ENCODE results near the gene SNX13.
"Not testable (repeated sequence)": the region's sequence is repeated elsewhere in the genome, so short reads cannot be mapped to it uniquely, and the experiment has no call there.

The SNX13 gene

GRCh38 chr7:17912536-17913235 is 27.6 kb downstream of the SNX13 start:
- H3K4me3 ChIP-seq (ENCODE audit: severe bottlenecking): no peak overlapping the region
- TF ChIP-seq CTCF (IDR thresholded peaks at IDR 0.05; ENCODE audit: poor library complexity, severe bottlenecking): no peak
- no peak overlapping the region for H3K27ac ChIP-seq (ENCODE audit: poor library complexity, severe bottlenecking)
- 0 out of 2 replicates have a peak, but pooled peaks cover 3% of the 10 kb centered on the region for H3K36me3 ChIP-seq (ENCODE audit: low read depth)
- no peak for DNase-seq (ENCODE audit: low spot score)
- peaks cover 2% of the 10 kb centered on the region for H3K9me3 ChIP-seq (ENCODE audit: severe bottlenecking)
- no peaks in the 10 kb centered on the region for H3K27me3 ChIP-seq (ENCODE audit: insufficient read depth, poor library complexity, severe bottlenecking)
- no peak for ATAC-seq (ENCODE audit: low read depth)
- H3K4me1 ChIP-seq (ENCODE audit: insufficient read depth, poor library complexity, severe bottlenecking): peaks cover 4% of the 10 kb centered on the region

GRCh38 chr7:17912050-17912449 is 28.2 kb downstream of the SNX13 start:
- Histone ChIP-seq H3K9me3 (ENCODE audit: severe bottlenecking) (peaks cover 2% of the 10 kb centered on the region), H3K27me3 (ENCODE audit: insufficient read depth, poor library complexity, severe bottlenecking) (no peaks in the 10 kb centered on the region), H3K36me3 (ENCODE audit: low read depth) (0 out of 2 replicates have a peak, but pooled peaks cover 3% of the 10 kb centered on the region), H3K27ac (ENCODE audit: poor library complexity, severe bottlenecking) (no peak overlapping the region), H3K4me3 (ENCODE audit: severe bottlenecking) (no peak overlapping the region), H3K4me1 (ENCODE audit: insufficient read depth, poor library complexity, severe bottlenecking) (peaks cover 4% of the 10 kb centered on the region)
- TF ChIP-seq CTCF (IDR thresholded peaks at IDR 0.05; ENCODE audit: poor library complexity, severe bottlenecking): no peak
- DNase-seq (ENCODE audit: low spot score): no peak
- no peak for ATAC-seq (ENCODE audit: low read depth)

- 0 out of 2 replicates have a peak, but pooled peaks cover 3% of the 10 kb centered on the region for H3K36me3 ChIP-seq (ENCODE audit: low read depth)
- DNase-seq (ENCODE audit: low spot score) (no peak), ATAC-seq (ENCODE audit: low read depth) (no peak)
- peaks cover 4% of the 10 kb centered on the region for H3K4me1 ChIP-seq (ENCODE audit: insufficient read depth, poor library complexity, severe bottlenecking)
- H3K9me3 ChIP-seq (ENCODE audit: severe bottlenecking): no peaks in the 10 kb centered on the region
- TF ChIP-seq CTCF (IDR thresholded peaks at IDR 0.05; ENCODE audit: poor library complexity, severe bottlenecking): no peak
- H3K27me3 ChIP-seq (ENCODE audit: insufficient read depth, poor library complexity, severe bottlenecking): no peaks in the 10 kb centered on the region
- H3K4me3 ChIP-seq (ENCODE audit: severe bottlenecking): no peak overlapping the region
- H3K27ac ChIP-seq (ENCODE audit: poor library complexity, severe bottlenecking): no peak overlapping the region
Measured at GRCh38 chr7:17910377-17910776, 29.9 kb downstream of the SNX13 start.

- not testable (repeated sequence) for H3K4me3 ChIP-seq (ENCODE audit: severe bottlenecking); H3K36me3 ChIP-seq (ENCODE audit: low read depth); DNase-seq (ENCODE audit: low spot score); H3K4me1 ChIP-seq (ENCODE audit: insufficient read depth, poor library complexity, severe bottlenecking); H3K9me3 ChIP-seq (ENCODE audit: severe bottlenecking); H3K27me3 ChIP-seq (ENCODE audit: insufficient read depth, poor library complexity, severe bottlenecking); ATAC-seq (ENCODE audit: low read depth); H3K27ac ChIP-seq (ENCODE audit: poor library complexity, severe bottlenecking)
Measured at GRCh38 chr7:17909310-17909709, 31.0 kb downstream of the SNX13 start.

- H3K27ac ChIP-seq (ENCODE audit: poor library complexity, severe bottlenecking): no peak overlapping the region
- no peak for DNase-seq (ENCODE audit: low spot score)
- 0 out of 2 replicates have a peak, but pooled peaks cover 3% of the 10 kb centered on the region for H3K36me3 ChIP-seq (ENCODE audit: low read depth)
- no peaks in the 10 kb centered on the region for H3K9me3 ChIP-seq (ENCODE audit: severe bottlenecking)
- peaks cover 4% of the 10 kb centered on the region for H3K4me1 ChIP-seq (ENCODE audit: insufficient read depth, poor library complexity, severe bottlenecking)
- no peak overlapping the region for H3K4me3 ChIP-seq (ENCODE audit: severe bottlenecking)
- no peak for TF ChIP-seq CTCF (IDR thresholded peaks at IDR 0.05; ENCODE audit: poor library complexity, severe bottlenecking)
- no peak for ATAC-seq (ENCODE audit: low read depth)
- H3K27me3 ChIP-seq (ENCODE audit: insufficient read depth, poor library complexity, severe bottlenecking): no peaks in the 10 kb centered on the region
Measured at GRCh38 chr7:17907014-17907413, 33.3 kb downstream of the SNX13 start.
